NT2/D1 (cell line): Measurements from ENCODE around the gene ACSF3.

Source experiments
- SUZ12 ChIP-seq: IDR thresholded peaks from 2 replicates; pipeline ENCODE4 v1.6.1; 2011; ENCODE audit not compliant: insufficient read length, insufficient read depth; ENCODE audit errors: extremely low read depth
- YY1 ChIP-seq: IDR thresholded peaks from 2 replicates; pipeline ENCODE4 v1.6.1; 2011; ENCODE audit not compliant: insufficient read length, insufficient read depth

DNA sequence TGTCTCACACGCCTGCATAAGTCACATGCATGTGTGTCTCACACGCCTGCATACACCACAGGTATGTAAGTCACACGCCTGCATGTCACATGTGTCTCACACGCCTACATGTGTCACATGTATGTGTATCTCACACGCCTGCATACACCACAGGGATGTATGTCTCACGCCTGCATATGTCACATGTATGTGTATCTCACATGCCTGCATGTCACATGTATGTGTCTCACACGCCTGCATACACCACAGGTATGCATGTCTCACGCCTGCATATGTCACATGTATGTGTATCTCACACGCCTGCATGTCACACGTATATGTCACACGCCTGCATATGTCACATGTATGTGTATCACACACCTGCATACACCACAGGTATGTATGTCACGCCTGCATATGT is 64.1 kb downstream of the ACSF3 start:
- TF ChIP-seq SUZ12 (no peak), YY1 (no peak)
